ENCODE results near the gene GEMIN5.

GRCh38 chr5:154940375-154940771 is 2.4 kb upstream of the GEMIN5 start:
- TF ChIP-seq CTCF (IDR thresholded peaks at IDR 0.05 in 8 of 11, conservative IDR thresholded peaks at IDR 0.05 in 3 of 11) (no peak), POLR2A (IDR thresholded peaks at IDR 0.05) (no peak), POLR2AphosphoS5 (IDR thresholded peaks at IDR 0.05) (no peak)
